Testis (tissue), 3 donors: ENCODE measurements around the gene SLC13A4. TPM values are rescaled to one million over a fixed set of nuclear protein-coding genes. Genes with fewer than 3 reads are reported as not detected.

Source experiments
- DNase-seq: peaks from one replicate; pipeline ENCODE4 v3.0.0-alpha.2; 2019
- H3K27ac ChIP-seq, 2 donors: fragments of 200-600 bp; sonication (generic); one replicate each; pipeline ENCODE4 v1.5.1; 2019
- H3K27me3 ChIP-seq: fragments of 200-600 bp; sonication (generic); one replicate; pipeline ENCODE4 v1.5.1; 2019
- H3K36me3 ChIP-seq: fragments of 200-600 bp; sonication (generic); one replicate; pipeline ENCODE4 v1.5.1; 2017; ENCODE audit warnings: low read depth; ENCODE audit errors: missing control alignments
- H3K4me1 ChIP-seq: fragments of 200-600 bp; sonication (generic); one replicate; pipeline ENCODE4 v1.5.1; 2019
- H3K4me3 ChIP-seq, 2 donors: fragments of 200-600 bp; sonication (generic); one replicate each; pipeline ENCODE4 v1.5.1; 2017 to 2019
- H3K9me3 ChIP-seq: fragments of 200-600 bp; sonication (generic); one replicate; pipeline ENCODE4 v1.5.1; 2017
- CTCF ChIP-seq, 3 experiments: fragments of 450-650 bp in 2 of 3; fragments of 200-600 bp in 1 of 3; sonication (generic) in 1 of 3; IDR thresholded peaks; one replicate each; pipeline ENCODE4 v1.5.1; 2016 to 2019; ENCODE audit warnings: antibody characterized with exemption in 3 of 3, mild to moderate bottlenecking in 2 of 3, moderate library complexity in 1 of 3
- POLR2A ChIP-seq: fragments of 450-650 bp; IDR thresholded peaks from one replicate; pipeline ENCODE4 v1.6.1; 2017; ENCODE audit warnings: antibody characterized with exemption, mild to moderate bottlenecking, moderate library complexity
- WGBS, 2 donors: methylation state at CpG; one replicate each; pipeline ENCODE4 v1.1.5; 2018; 5-methylcytosine and 5-hydroxymethylcytosine counted together
- intact Hi-C: fragments of 100-400 bp; cut with DNase I; formaldehyde crosslinking; loops from one replicate; pipeline ENCODE4 v1.15.1; 2023; ENCODE audit warnings: low total_unique reads
- polyA plus RNA-seq: library from polyadenylated mRNA; stranded (reverse); fragments of 350-450 nt; fragmentation: Illumina TruSeq; extraction: RNeasy Lipid Tissue Mini Kit (QIAGEN cat#74804); gene quantifications from one replicate; pipeline ENCODE4 v1.2.3, GENCODE V29; 2014; ENCODE audit warnings: low read depth, low replicate concordance; ENCODE audit not compliant: insufficient read depth
- total RNA-seq, 2 donors: library from RNA; depleted of rRNA; stranded (reverse); fragments of >200 nt; gene quantifications; one replicate each; pipeline ENCODE4 v1.2.3, GENCODE V29; 2016

Gene SLC13A4
- total and polyA plus RNA-seq, 3 donors from 2014 or later = 19.0 to 34.6 (median 33.0) TPM

DNA sequence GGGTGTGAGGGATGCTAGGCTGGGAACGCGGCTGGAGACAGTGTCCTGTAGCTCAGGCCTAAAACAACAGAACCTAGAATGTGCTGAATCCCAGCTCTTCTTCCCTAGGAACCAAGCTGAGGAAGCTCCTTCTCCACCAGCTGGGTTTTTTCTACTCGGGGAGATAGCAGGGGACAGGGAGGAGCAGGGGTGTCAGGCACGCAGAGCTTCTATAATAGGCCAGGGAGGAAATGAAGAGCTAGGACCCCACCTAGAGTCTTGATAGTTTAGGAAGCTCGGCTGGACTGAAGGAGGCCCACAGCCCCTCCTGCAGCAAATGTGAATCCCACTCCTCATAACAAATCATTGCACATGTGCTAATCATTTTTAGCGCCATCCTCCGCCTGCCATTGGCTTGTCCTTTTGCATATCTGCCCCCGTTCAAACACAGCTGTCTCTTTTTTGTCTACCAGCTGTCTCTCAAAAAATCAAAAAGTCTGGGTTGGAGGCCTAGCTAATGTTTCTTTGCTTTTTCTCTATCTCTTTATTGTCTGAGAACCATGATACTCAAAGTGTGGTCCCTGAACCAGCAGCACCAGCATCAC, 44.7 kb upstream of the SLC13A4 start:
- intact Hi-C loops = no loop called here
- peaks cover 4% of the 10 kb centered on the region for H3K4me1 ChIP-seq
- no peak for DNase-seq
- no peaks in the 10 kb centered on the region for H3K9me3 ChIP-seq
- H3K27ac ChIP-seq = peak overlapping the region in 1 of 2 donors; percentile 45
- no peak overlapping the region for H3K4me3 ChIP-seq
- H3K36me3 ChIP-seq = no peaks in the 10 kb centered on the region
- no peaks in the 10 kb centered on the region for H3K27me3 ChIP-seq
- 59 to 61% methylated on average over 8 of the region's 8 CpGs for WGBS, 2 donors
- no peak for TF ChIP-seq CTCF (IDR thresholded peaks at IDR 0.05)

GRCh38 chr7:135771961-135772638, 44.1 kb upstream of the SLC13A4 start:
- no peak for TF ChIP-seq CTCF (IDR thresholded peaks at IDR 0.05)
- TF ChIP-seq POLR2A = no peak
- no peaks in the 10 kb centered on the region for H3K27me3 ChIP-seq
- peak overlapping the region in 1 of 2 donors; percentile 45 for H3K27ac ChIP-seq
- H3K4me1 ChIP-seq = peaks cover 4% of the 10 kb centered on the region
- WGBS, 2 donors = 65 to 71% methylated on average over 4 of the region's 4 CpGs
- no peaks in the 10 kb centered on the region for H3K36me3 ChIP-seq
- H3K9me3 ChIP-seq = no peaks in the 10 kb centered on the region
- intact Hi-C loops = no loop called here
- DNase-seq = no peak
- H3K4me3 ChIP-seq = no peak overlapping the region

GRCh38 chr7:135771051-135771450, 43.1 kb upstream of the SLC13A4 start:
- TF ChIP-seq POLR2A = no peak
- TF ChIP-seq CTCF (IDR thresholded peaks at IDR 0.05) = no peak
- Histone ChIP-seq H3K9me3 (no peaks in the 10 kb centered on the region), H3K27ac (no peak overlapping the region), H3K27me3 (no peaks in the 10 kb centered on the region), H3K4me3 (no peak overlapping the region), H3K36me3 (no peaks in the 10 kb centered on the region), H3K4me1 (peaks cover 4% of the 10 kb centered on the region)
- WGBS, 2 donors = 56 to 85% methylated on average over 1 of the region's 1 CpG
- intact Hi-C loops = no loop called here
- no peak for DNase-seq

DNA sequence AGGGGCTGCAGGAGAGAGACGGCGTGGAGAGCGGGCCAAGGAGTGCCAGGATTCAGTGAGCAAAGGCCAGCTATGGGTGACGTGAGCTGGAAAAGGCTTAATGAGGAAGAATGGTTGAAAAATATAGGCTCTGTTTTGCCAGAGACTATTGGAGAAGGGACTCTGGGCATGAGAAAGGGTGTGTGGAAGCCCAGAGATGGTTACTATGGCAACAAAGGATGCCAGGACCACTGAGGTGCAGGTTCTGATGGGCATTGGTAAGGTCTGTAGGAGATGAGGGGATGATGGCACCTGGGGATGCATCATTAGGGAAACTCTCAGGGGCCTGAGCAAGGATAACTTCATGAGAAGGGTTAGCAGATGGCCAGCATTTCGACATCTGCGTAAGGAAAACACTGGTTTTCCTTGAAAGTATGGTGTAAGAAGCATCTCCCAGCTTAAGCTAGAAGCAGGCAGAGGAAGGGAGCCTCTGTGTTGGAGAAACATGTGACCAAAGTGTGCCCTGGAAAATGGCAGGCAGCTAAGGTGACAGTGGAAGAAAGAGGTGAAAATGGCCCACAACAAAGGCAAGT, 42.2 kb upstream of the SLC13A4 start:
- H3K27ac ChIP-seq = no peak overlapping the region
- TF ChIP-seq POLR2A = no peak
- no peak for TF ChIP-seq CTCF (IDR thresholded peaks at IDR 0.05)
- H3K36me3 ChIP-seq = no peaks in the 10 kb centered on the region
- intact Hi-C loops = no loop called here
- H3K4me1 ChIP-seq = peaks cover 8% of the 10 kb centered on the region
- no peak overlapping the region for H3K4me3 ChIP-seq
- H3K9me3 ChIP-seq = no peaks in the 10 kb centered on the region
- 92 to 96% methylated on average over 6 of the region's 6 CpGs for WGBS, 2 donors
- no peak for DNase-seq
- H3K27me3 ChIP-seq = no peaks in the 10 kb centered on the region
